ENCODE results near the gene UXS1. TPM values are rescaled to one million over a fixed set of nuclear protein-coding genes. Genes with fewer than 3 reads are reported as not detected.

The UXS1 gene
- total and polyA plus RNA-seq, 9 of the 15 experiments (the other 6 are each of a cell fraction or from before 2014, with no cell fraction given), result 5.8 to 25.8 (median 15.0) TPM

DNA sequence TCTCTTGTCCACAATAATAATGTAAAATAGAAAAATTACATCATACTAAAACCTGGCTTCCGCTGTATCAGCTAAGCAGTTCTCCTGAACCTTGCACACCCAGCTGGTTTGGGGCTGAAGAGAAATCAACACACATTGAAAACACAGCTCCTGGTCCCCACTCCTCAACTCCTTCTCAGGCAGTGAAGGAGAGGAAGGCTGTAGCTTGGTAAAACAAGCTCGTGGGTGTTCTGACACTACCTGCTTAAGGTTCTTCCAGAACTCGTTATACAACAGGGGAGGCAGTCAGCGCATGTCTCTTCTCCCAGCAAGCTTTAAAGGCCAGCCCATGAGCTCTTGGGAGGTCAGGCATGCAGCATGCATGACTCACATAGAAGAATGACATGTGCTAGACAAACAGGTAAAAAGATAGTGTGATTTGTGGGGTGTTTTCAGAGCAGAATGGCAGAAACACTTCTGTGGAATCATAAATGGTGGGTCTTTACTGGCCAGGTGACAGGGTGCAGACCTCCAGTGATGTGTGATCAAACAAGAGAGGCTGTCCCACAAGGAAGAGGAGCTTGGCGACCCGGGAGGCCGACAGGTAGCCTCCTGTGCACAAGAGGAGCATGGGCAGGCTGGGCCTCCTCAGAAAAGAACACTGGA is 69.1 kb downstream of the UXS1 start:
- no peak overlapping the region for H3K9ac ChIP-seq (ENCODE audit: insufficient read depth in 1 of 2, low read depth in 2 of 2, low read length in 2 of 2)
- POLR2A ChIA-PET, result interaction anchor here (0.5 to 0.6 kb wide), 2 partner anchors 16 to 59 kb away, joined by 3 to 5 read pairs; no protein-coding TSS in a partner anchor
- H3K4me3 ChIP-seq, result no peak overlapping the region
- ATAC-seq, result no peak
- H3K27me3 ChIP-seq (ENCODE audit: control insufficient read depth in 2 of 2, insufficient read depth in 2 of 2, low read length in 2 of 2), result no peaks in the 10 kb centered on the region
- no peaks in the 10 kb centered on the region for H3K9me3 ChIP-seq (replicated peaks; ENCODE audit: control insufficient read depth, insufficient read depth, low read depth, low read length)
- H3K79me2 ChIP-seq (ENCODE audit: control insufficient read depth, insufficient read depth, low read length), result peaks cover under 1% of the 10 kb centered on the region; the same call in 1 of the 3 replicates
- WGBS (ENCODE audit: insufficient coverage, low coverage, missing lambda C conversion rate), result 90% methylated on average over 7 of the region's 7 CpGs
- CTCF ChIA-PET (ENCODE audit: low intra/inter-chr PET ratio), result no interaction called here
- no peak overlapping the region for H2AFZ ChIP-seq (ENCODE audit: low read depth, low read length)
- BruUV-seq (replicated peaks), result no TSS peak
- no peaks in the 10 kb centered on the region for H4K20me1 ChIP-seq (replicated peaks; ENCODE audit: control insufficient read depth, insufficient read depth, low read length)
- H3K4me2 ChIP-seq (ENCODE audit: insufficient read depth, low read length), result no peak overlapping the region
- H3K36me3 ChIP-seq (ENCODE audit: control insufficient read depth, insufficient read depth, low read length), result peaks cover 71% of the 10 kb centered on the region
- in situ Hi-C loops (cut with MboI), result no loop called here
- no peaks in the 10 kb centered on the region for H3K9me1 ChIP-seq (ENCODE audit: control insufficient read depth, insufficient read depth, low read length)
- no peak for FAIRE-seq
- no peaks in the 10 kb centered on the region for H3K4me1 ChIP-seq (replicated peaks in 1 of 2; ENCODE audit: control insufficient read depth in 2 of 2, insufficient read depth in 2 of 2, low read length in 2 of 2)
- no peak overlapping the region for H3K27ac ChIP-seq (ENCODE audit: extremely low read depth, low read depth, low read length)
- TF ChIP-seq POLR3A (IDR thresholded peaks at IDR 0.05; ENCODE audit: borderline replicate concordance, extremely low read depth, insufficient read depth, insufficient read length) (no peak), TFAM (CRISPR knock-in tag; conservative IDR thresholded peaks at IDR 0.05) (no peak), ZNF436 (CRISPR knock-in tag; IDR thresholded peaks at IDR 0.05) (no peak)
- no peak for DNase-seq (ENCODE audit: extremely low read depth in 1 of 4, low spot score in 3 of 4)
- intact Hi-C loops (cut with micrococcal nuclease), result no loop called here

DNA sequence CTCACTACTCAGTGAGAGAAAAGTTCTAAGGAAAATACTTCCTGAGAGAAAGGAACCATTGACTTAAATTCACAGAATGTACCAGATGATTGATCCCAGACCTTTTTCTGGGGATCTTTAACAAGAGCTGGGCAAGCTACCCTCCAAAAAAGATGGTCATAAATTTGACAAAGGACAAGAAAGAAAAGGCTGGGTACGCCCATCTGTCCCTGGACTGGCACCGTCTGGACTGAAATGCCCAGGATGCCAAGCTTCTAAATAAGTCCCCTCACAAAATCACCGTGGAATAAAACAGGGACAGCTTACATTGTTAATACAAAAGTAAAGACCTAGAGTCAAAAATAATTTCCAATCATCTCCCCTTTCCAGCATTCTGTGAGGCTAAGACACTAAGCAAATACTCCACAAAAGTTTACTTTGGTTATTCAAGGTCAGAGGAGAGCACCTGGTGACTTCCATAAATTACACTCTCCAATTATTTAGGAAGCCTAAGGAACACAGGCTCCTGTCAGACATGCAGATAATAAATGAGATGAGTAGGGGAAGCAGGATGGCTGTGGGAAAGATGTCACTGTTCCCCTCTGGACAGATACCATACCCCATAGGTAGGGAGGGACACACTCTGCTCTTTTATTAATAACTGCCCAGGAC is 69.9 kb downstream of the UXS1 start:
- Histone ChIP-seq H3K9me1 (ENCODE audit: control insufficient read depth, insufficient read depth, low read length) (no peaks in the 10 kb centered on the region), H2AFZ (ENCODE audit: low read depth, low read length) (no peak overlapping the region), H3K36me3 (ENCODE audit: control insufficient read depth, insufficient read depth, low read length) (peaks cover 67% of the 10 kb centered on the region), H3K4me3 (no peak overlapping the region), H3K79me2 (ENCODE audit: control insufficient read depth, insufficient read depth, low read length) (no peaks in the 10 kb centered on the region), H3K9ac (ENCODE audit: insufficient read depth in 1 of 2, low read depth in 2 of 2, low read length in 2 of 2) (no peak overlapping the region), H3K27me3 (ENCODE audit: control insufficient read depth in 2 of 2, insufficient read depth in 2 of 2, low read length in 2 of 2) (no peaks in the 10 kb centered on the region), H3K4me2 (ENCODE audit: insufficient read depth, low read length) (no peak overlapping the region), H3K4me1 (replicated peaks in 1 of 2; ENCODE audit: control insufficient read depth in 2 of 2, insufficient read depth in 2 of 2, low read length in 2 of 2) (no peaks in the 10 kb centered on the region), H3K27ac (ENCODE audit: extremely low read depth, low read depth, low read length) (no peak overlapping the region), H4K20me1 (replicated peaks; ENCODE audit: control insufficient read depth, insufficient read depth, low read length) (no peaks in the 10 kb centered on the region), H3K9me3 (replicated peaks; ENCODE audit: control insufficient read depth, insufficient read depth, low read depth, low read length) (no peaks in the 10 kb centered on the region)
- ChIA-PET POLR2A (interaction anchor here (0.5 kb wide), 1 partner anchor 60 kb away, joined by 5 read pairs; no protein-coding TSS in a partner anchor), CTCF (ENCODE audit: low intra/inter-chr PET ratio) (no interaction called here)
- intact Hi-C loops (cut with micrococcal nuclease) (no loop called here), in situ Hi-C loops (cut with MboI) (no loop called here)
- TF ChIP-seq STAT5A (IDR thresholded peaks at IDR 0.05; ENCODE audit: borderline replicate concordance, low read length), result no peak
- no peak for ATAC-seq
- BruUV-seq (replicated peaks), result no TSS peak
- no peak for FAIRE-seq
- DNase-seq (ENCODE audit: extremely low read depth in 1 of 4, low spot score in 3 of 4), result no peak
- WGBS (ENCODE audit: insufficient coverage, low coverage, missing lambda C conversion rate), result 83% methylated on average over 3 of the region's 3 CpGs

Measured in K562 (cell line).